Common myeloid progenitor, CD34-positive (primary cell): ENCODE data around the gene METRN.
"Not testable (repeated sequence)": the region's sequence is repeated elsewhere in the genome, so short reads cannot be mapped to it uniquely, and the experiment has no call there.

Experiments
- CTCF ChIA-PET: fragments of 350-600 bp; sonication (Branson Sonifier 250); formaldehyde crosslinking; loops from one replicate; lab custom pipeline; 2021; ENCODE audit warnings: antibody characterized with exemption; lab: Charles Lee
- POLR2A ChIA-PET: fragments of 350-600 bp; sonication (Branson Sonifier 250); formaldehyde crosslinking; loops from one replicate; lab custom pipeline; 2021; ENCODE audit warnings: antibody characterized with exemption; lab: Charles Lee
- DNase-seq, 3 donors: peaks; one replicate each; pipeline versions ENCODE4 v3.0.0 to v3.0.0-alpha.2; 2013
- H3K27ac ChIP-seq, 2 experiments: 1 replicate in 1 of 2; 2 replicates in 1 of 2; pipeline ENCODE4 v1.7.0; 2013; ENCODE audit warnings: inconsistent platforms in 2 of 2, low read length in 2 of 2, mild to moderate bottlenecking in 2 of 2, low read depth in 1 of 2, moderate library complexity in 1 of 2; ENCODE audit not compliant: severe bottlenecking in 2 of 2, insufficient read depth in 1 of 2, poor library complexity in 1 of 2
- H3K27me3 ChIP-seq, 5 experiments: replicated peaks in 2 of 5; 1 replicate in 3 of 5; 2 replicates in 2 of 5; pipeline versions ENCODE4 v1.6.1 to v1.7.0; 2013; ENCODE audit warnings: low read length in 4 of 5, mild to moderate bottlenecking in 2 of 5, moderate library complexity in 2 of 5, inconsistent platforms in 1 of 5; ENCODE audit not compliant: insufficient read depth in 5 of 5, control insufficient read depth in 4 of 5
- H3K36me3 ChIP-seq, 4 experiments: 1 replicate in 2 of 4; 2 replicates in 2 of 4; pipeline versions ENCODE4 v1.6.1 to v1.7.0; 2013; ENCODE audit warnings: low read length in 3 of 4, control low read depth in 1 of 4, mild to moderate bottlenecking in 1 of 4; ENCODE audit not compliant: control insufficient read depth in 4 of 4, insufficient read depth in 4 of 4
- H3K4me1 ChIP-seq, 4 experiments: 1 replicate in 3 of 4; 2 replicates in 1 of 4; pipeline versions ENCODE4 v1.6.1 to v1.7.1; 2013; ENCODE audit warnings: low read length in 3 of 4, mild to moderate bottlenecking in 3 of 4, control low read depth in 1 of 4, inconsistent platforms in 1 of 4, moderate library complexity in 1 of 4; ENCODE audit not compliant: control insufficient read depth in 4 of 4, insufficient read depth in 4 of 4; ENCODE audit errors: control extremely low read depth in 1 of 4
- H3K4me3 ChIP-seq, 7 experiments: 1 replicate in 4 of 7; 2 replicates in 3 of 7; pipeline versions ENCODE4 v1.5.1 to v1.7.0; 2013; ENCODE audit warnings: mild to moderate bottlenecking in 7 of 7, low read length in 6 of 7, moderate library complexity in 6 of 7, inconsistent platforms in 2 of 7, low read depth in 2 of 7, control low read depth in 1 of 7; ENCODE audit not compliant: insufficient read depth in 4 of 7, control insufficient read depth in 1 of 7; ENCODE audit errors: extremely low read depth in 1 of 7
- H3K9me3 ChIP-seq, 5 experiments: 1 replicate in 4 of 5; 2 replicates in 1 of 5; pipeline versions ENCODE4 v1.6.1 to v1.7.1; 2013; ENCODE audit warnings: low read length in 4 of 5, mild to moderate bottlenecking in 2 of 5, inconsistent platforms in 1 of 5, low read depth in 1 of 5, moderate library complexity in 1 of 5; ENCODE audit not compliant: control insufficient read depth in 4 of 5, insufficient read depth in 2 of 5; ENCODE audit errors: control extremely low read depth in 1 of 5
- WGBS: methylation state at CpG from one replicate; pipeline ENCODE4 v1.1.5; 2013; ENCODE audit not compliant: insufficient coverage; 5-methylcytosine and 5-hydroxymethylcytosine counted together

The METRN gene

GRCh38 chr16:736936-737481 is 22.1 kb downstream of the METRN start:
- Histone ChIP-seq H3K4me3 (peak overlapping the region in 3 of 7 experiments; percentile 48 to 60 (median 48)), H3K4me1 (peaks cover 0 to 41% (median 33%) of the 10 kb centered on the region in 4 experiments), H3K9me3 (no peaks in the 10 kb centered on the region), H3K27ac (peak overlapping the region in 1 of 2 experiments; percentile 64), H3K36me3 (peaks cover 3 to 55% (median 42%) of the 10 kb centered on the region in 4 experiments), H3K27me3 (no peaks in the 10 kb centered on the region)
- DNase-seq, result no peak
- 93% methylated on average over 28 of the region's 29 CpGs for WGBS
- CTCF ChIA-PET, result interaction anchor here (1.0 to 1.6 kb wide), 4 partner anchors 16 to 25 kb away, joined by 3 to 4 read pairs (median 3); partner anchors contain the start of gene ANTKMT
- POLR2A ChIA-PET, result interaction anchor here (1.2 kb wide), 1 partner anchor 8 kb away, joined by 3 read pairs; no protein-coding TSS in a partner anchor

DNA sequence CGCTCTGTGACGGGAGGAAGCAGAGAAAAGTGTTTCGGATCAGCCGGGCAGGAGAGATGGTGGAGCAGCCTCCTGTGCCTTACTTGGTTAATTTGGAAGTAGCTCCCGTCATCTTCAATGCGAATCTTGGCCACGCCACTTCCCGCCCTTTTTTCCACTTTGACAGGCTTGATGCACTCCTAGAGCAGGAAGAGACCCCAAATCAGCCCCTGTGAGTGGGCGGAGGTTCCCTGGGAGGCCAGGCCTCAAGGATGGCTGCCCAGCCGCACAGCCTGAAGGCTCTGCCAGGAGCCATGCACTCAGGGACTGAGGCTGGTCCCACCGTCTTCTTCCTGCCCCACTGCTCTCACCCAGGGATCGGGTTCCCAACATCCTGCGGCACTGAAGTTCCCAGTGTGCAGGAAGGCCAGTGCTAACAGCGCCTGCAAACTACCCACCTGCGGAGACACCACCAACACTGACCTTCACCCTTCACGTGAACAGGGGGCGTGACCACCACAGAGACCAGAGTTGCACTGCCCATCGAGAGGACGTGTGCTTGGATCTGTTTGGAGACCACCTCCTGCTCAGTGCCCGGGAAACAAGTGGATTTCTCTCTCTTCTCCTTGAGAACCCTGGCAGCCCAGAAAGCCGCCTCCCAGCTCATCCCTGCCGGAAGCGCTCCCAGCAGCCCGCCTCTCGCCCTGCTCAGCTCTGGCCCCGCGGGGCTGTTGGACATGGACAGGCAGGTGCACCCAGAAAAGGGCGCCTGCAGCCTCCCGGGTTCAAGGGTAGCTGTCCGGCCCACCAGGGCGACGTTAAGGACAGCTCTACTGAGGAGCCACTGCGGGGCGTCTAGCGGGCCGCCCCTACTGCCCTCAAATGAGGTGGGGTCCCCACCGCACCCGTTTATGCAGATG is 24.9 kb downstream of the METRN start:
- POLR2A ChIA-PET, result interaction anchor here (1.5 kb wide), 1 partner anchor 13 kb away, joined by 4 read pairs; the partner anchor contains the start of genes CCDC78 and HAGHL
- Histone ChIP-seq H3K9me3 (no peaks in the 10 kb centered on the region), H3K4me1 (peaks cover 0 to 41% (median 33%) of the 10 kb centered on the region in 4 experiments), H3K27me3 (no peaks in the 10 kb centered on the region), H3K36me3 (peaks cover 0 to 29% (median 19%) of the 10 kb centered on the region in 4 experiments), H3K4me3 (peak overlapping the region; percentile 62 to 97 (median 87)), H3K27ac (peak overlapping the region; percentile 40 to 86)
- CTCF ChIA-PET, result interaction anchor here (0.6 to 2.1 kb wide), 10 partner anchors 11 to 42 kb away, joined by 3 to 6 read pairs (median 3); partner anchors contain the start of gene ANTKMT
- DNase-seq, result no peak
- 57% methylated on average over 38 of the region's 38 CpGs for WGBS

- Histone ChIP-seq H3K27ac (peak overlapping the region; percentile 40 to 86), H3K4me1 (peaks cover 0 to 41% (median 33%) of the 10 kb centered on the region in 4 experiments), H3K36me3 (peaks cover 0 to 23% (median 15%) of the 10 kb centered on the region in 4 experiments), H3K27me3 (no peaks in the 10 kb centered on the region), H3K9me3 (no peaks in the 10 kb centered on the region), H3K4me3 (peak overlapping the region; percentile 62 to 97 (median 87))
- POLR2A ChIA-PET, result interaction anchor here (1.5 kb wide), 1 partner anchor 14 kb away, joined by 4 read pairs; the partner anchor contains the start of genes CCDC78 and HAGHL
- CTCF ChIA-PET, result interaction anchor here (0.6 to 2.1 kb wide), 9 partner anchors 10 to 41 kb away, joined by 3 to 6 read pairs (median 3); partner anchors contain the start of gene ANTKMT
- WGBS, result 0% methylated on average over 20 of the region's 22 CpGs
- no peak for DNase-seq
Observed at GRCh38 chr16:740459-740763, 25.5 kb downstream of the METRN start.

- Histone ChIP-seq H3K27ac (peak within 1 kb of the TSS; percentile 40 to 86), H3K4me1 (peaks cover 0 to 41% (median 34%) of the 10 kb centered on the region in 4 experiments), H3K9me3 (no peaks in the 10 kb centered on the region), H3K27me3 (no peaks in the 10 kb centered on the region), H3K4me3 (peak within 1 kb of the TSS; percentile 64 to 97 (median 87)), H3K36me3 (peaks cover 0 to 18% (median 11%) of the 10 kb centered on the region in 4 experiments)
- POLR2A ChIA-PET, result interaction anchor here (1.5 kb wide), 1 partner anchor 14 kb away, joined by 4 read pairs; the partner anchor contains the start of genes CCDC78 and HAGHL
- under 1% methylated on average over 72 of the region's 79 CpGs for WGBS
- CTCF ChIA-PET, result interaction anchor here (0.6 to 2.1 kb wide), 13 partner anchors 10 to 554 kb away, joined by 3 to 6 read pairs (median 3); partner anchors contain the start of gene ANTKMT
- peak; percentile 89 to 93 (median 93) for DNase-seq
Observed at GRCh38 chr16:740764-741505, 26.0 kb downstream of the METRN start, which contains the start of gene CIAO3. CIAO3 (minus strand) TSS chr16:740997; CDS start chr16:740985, 12 bp downstream.

DNA sequence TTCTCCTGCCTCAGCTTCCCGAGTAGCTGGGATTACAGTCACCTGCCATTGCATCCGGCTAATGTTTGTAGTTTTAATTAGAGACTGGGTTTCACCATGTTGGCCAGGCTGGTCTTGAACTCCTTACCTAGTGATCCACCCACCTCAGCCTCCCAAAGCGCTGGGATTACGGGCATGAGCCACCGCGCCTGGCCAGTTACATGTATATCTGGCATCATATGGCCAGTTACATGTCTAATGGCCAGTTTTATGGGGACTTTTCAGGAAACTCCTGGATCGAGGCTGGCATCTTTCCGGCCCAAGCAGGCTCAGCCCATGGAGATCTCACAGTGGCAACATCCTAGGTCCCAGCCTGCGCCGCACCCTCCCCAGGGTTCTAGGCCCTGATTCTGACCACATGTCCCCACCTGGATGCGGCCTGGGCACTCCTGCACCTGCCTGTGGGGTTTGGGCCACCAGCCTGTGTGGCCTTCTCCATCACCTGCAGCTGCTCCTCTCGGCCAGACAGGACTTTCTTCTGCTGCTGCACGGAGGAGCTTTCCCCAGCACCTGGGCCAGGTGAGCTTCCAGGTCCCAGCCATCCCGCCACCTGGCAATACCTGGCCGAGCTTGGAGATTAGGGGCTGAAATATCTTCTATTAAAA is 27.2 kb downstream of the METRN start:
- ChIA-PET POLR2A (no interaction called here), CTCF (interaction anchor here (0.7 to 5.0 kb wide), 9 partner anchors 13 to 553 kb away, joined by 3 to 46 read pairs (median 4); no protein-coding TSS in a partner anchor)
- no peak overlapping the region for H3K4me3 ChIP-seq
- peaks cover 0 to 7% (median 1%) of the 10 kb centered on the region in 4 experiments for H3K36me3 ChIP-seq
- H3K27me3 ChIP-seq, result no peaks in the 10 kb centered on the region
- DNase-seq, result no peak
- 96% methylated on average over 14 of the region's 15 CpGs for WGBS
- H3K27ac ChIP-seq, result no peak overlapping the region
- no peaks in the 10 kb centered on the region for H3K9me3 ChIP-seq
- peaks cover 0 to 35% (median 31%) of the 10 kb centered on the region in 4 experiments for H3K4me1 ChIP-seq

GRCh38 chr16:742894-743293 is 28.0 kb downstream of the METRN start:
- peaks cover 0 to 27% (median 23%) of the 10 kb centered on the region in 4 experiments for H3K4me1 ChIP-seq
- H3K36me3 ChIP-seq, DNase-seq, H3K9me3 ChIP-seq, H3K27ac ChIP-seq, POLR2A ChIA-PET, H3K4me3 ChIP-seq, H3K27me3 ChIP-seq: not testable (repeated sequence)
- CTCF ChIA-PET, result interaction anchor here (1.1 to 5.0 kb wide), 7 partner anchors 14 to 43 kb away, joined by 3 to 46 read pairs (median 13); partner anchors contain the start of gene METRN
- WGBS, result 97% methylated on average over 6 of the region's 14 CpGs
